Astrocyte (in vitro differentiated cells and primary cell): Measurements from ENCODE around the gene NAA35.

Source experiments
- EZH2 ChIP-seq: IDR thresholded peaks from 2 replicates; pipeline ENCODE4 v1.6.1; 2012; ENCODE audit warnings: mild to moderate bottlenecking, low read length, inconsistent platforms; ENCODE audit not compliant: insufficient read depth
- TF ChIP-seq, protein P1 (sequence below): IDR thresholded peaks from 2 replicates; pipeline ENCODE4 v1.5.1; 2011; ENCODE audit warnings: low read depth, mild to moderate bottlenecking, inconsistent platforms, low read length, moderate library complexity; ENCODE audit not compliant: insufficient read depth

GRCh38 chr9:86057491-86057890 is 116.5 kb downstream of the NAA35 start:
- TF ChIP-seq, protein P1, sequence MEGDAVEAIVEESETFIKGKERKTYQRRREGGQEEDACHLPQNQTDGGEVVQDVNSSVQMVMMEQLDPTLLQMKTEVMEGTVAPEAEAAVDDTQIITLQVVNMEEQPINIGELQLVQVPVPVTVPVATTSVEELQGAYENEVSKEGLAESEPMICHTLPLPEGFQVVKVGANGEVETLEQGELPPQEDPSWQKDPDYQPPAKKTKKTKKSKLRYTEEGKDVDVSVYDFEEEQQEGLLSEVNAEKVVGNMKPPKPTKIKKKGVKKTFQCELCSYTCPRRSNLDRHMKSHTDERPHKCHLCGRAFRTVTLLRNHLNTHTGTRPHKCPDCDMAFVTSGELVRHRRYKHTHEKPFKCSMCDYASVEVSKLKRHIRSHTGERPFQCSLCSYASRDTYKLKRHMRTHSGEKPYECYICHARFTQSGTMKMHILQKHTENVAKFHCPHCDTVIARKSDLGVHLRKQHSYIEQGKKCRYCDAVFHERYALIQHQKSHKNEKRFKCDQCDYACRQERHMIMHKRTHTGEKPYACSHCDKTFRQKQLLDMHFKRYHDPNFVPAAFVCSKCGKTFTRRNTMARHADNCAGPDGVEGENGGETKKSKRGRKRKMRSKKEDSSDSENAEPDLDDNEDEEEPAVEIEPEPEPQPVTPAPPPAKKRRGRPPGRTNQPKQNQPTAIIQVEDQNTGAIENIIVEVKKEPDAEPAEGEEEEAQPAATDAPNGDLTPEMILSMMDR: no peak
- TF ChIP-seq EZH2: no peak
